ENCODE measurements around the gene GLIS1. TPM values are rescaled to one million over a fixed set of nuclear protein-coding genes. Genes with fewer than 3 reads are reported as not detected.

GLIS1 gene
- total RNA-seq, 1 donor from 2014 or later = not detected

- POLR2A ChIA-PET = no interaction called here
- intact Hi-C loops (cut with micrococcal nuclease) = no loop called here
- Mint-ChIP-seq H3K36me3 (ENCODE audit: low read depth) (no peaks in the 10 kb centered on the region), H3K4me1 (no peaks in the 10 kb centered on the region), H3K27ac (no peak overlapping the region), H3K9me3 (no peaks in the 10 kb centered on the region), H3K27me3 (peaks cover 12% of the 10 kb centered on the region), H3K4me3 (no peak overlapping the region)
- no peak for TF ChIP-seq CTCF (IDR thresholded peaks at IDR 0.05)
- ATAC-seq (ENCODE audit: low read depth) = no peak
- CTCF ChIA-PET = no interaction called here
- DNase-seq = no peak
Measured at GRCh38 chr1:53503433-53504217, 235.3 kb downstream of the GLIS1 start.

GRCh38 chr1:53502641-53503432 lies 236.1 kb downstream of the GLIS1 start:
- TF ChIP-seq CTCF (IDR thresholded peaks at IDR 0.05) = no peak
- no peaks in the 10 kb centered on the region for H3K9me3 Mint-ChIP-seq
- CTCF ChIA-PET = no interaction called here
- intact Hi-C loops (cut with micrococcal nuclease) = no loop called here
- no peak overlapping the region for H3K27ac Mint-ChIP-seq
- ATAC-seq (ENCODE audit: low read depth) (no peak), DNase-seq (no peak)
- H3K27me3 Mint-ChIP-seq = peaks cover 12% of the 10 kb centered on the region
- POLR2A ChIA-PET = no interaction called here
- no peak overlapping the region for H3K4me3 Mint-ChIP-seq
- H3K4me1 Mint-ChIP-seq = no peaks in the 10 kb centered on the region
- H3K36me3 Mint-ChIP-seq (ENCODE audit: low read depth) = no peaks in the 10 kb centered on the region

- ChIA-PET CTCF (no interaction called here), POLR2A (no interaction called here)
- DNase-seq (no peak), ATAC-seq (ENCODE audit: low read depth) (no peak)
- Mint-ChIP-seq H3K27me3 (peaks cover 10% of the 10 kb centered on the region), H3K4me1 (no peaks in the 10 kb centered on the region), H3K9me3 (no peaks in the 10 kb centered on the region), H3K27ac (no peak overlapping the region), H3K4me3 (no peak overlapping the region), H3K36me3 (ENCODE audit: low read depth) (no peaks in the 10 kb centered on the region)
- no peak for TF ChIP-seq CTCF (IDR thresholded peaks at IDR 0.05)
- intact Hi-C loops (cut with micrococcal nuclease) = no loop called here
Measured at GRCh38 chr1:53501065-53502005, 237.6 kb downstream of the GLIS1 start.

- ChIA-PET POLR2A (no interaction called here), CTCF (no interaction called here)
- intact Hi-C loops (cut with micrococcal nuclease) = no loop called here
- H3K4me1 Mint-ChIP-seq = no peaks in the 10 kb centered on the region
- peaks cover 10% of the 10 kb centered on the region for H3K27me3 Mint-ChIP-seq
- no peak for DNase-seq
- no peak overlapping the region for H3K4me3 Mint-ChIP-seq
- no peak overlapping the region for H3K27ac Mint-ChIP-seq
- TF ChIP-seq CTCF (IDR thresholded peaks at IDR 0.05) = no peak
- no peaks in the 10 kb centered on the region for H3K9me3 Mint-ChIP-seq
- no peak for ATAC-seq (ENCODE audit: low read depth)
- H3K36me3 Mint-ChIP-seq (ENCODE audit: low read depth) = no peaks in the 10 kb centered on the region
Measured at GRCh38 chr1:53500204-53501064, 238.5 kb downstream of the GLIS1 start.
